Ishikawa (cell line): ENCODE data around the gene SLC25A42.
A peak's percentile ranks its signal among the peaks of the same experiment; 100 is the strongest.

Experiments
- CEBPB ChIP-seq: IDR thresholded peaks from 2 replicates; pipeline ENCODE4 v1.6.1; 2012
- CREB1 ChIP-seq: IDR thresholded peaks from 2 replicates; pipeline ENCODE4 v1.6.1; 2012; ENCODE audit warnings: low read depth
- EGR1 ChIP-seq: IDR thresholded peaks from 2 replicates; pipeline ENCODE4 v1.6.1; 2012
- EP300 ChIP-seq: IDR thresholded peaks from 2 replicates; pipeline ENCODE4 v1.6.1; 2012; ENCODE audit warnings: borderline replicate concordance
- FOXM1 ChIP-seq: IDR thresholded peaks from 2 replicates; pipeline ENCODE4 v1.6.1; 2012; ENCODE audit warnings: low read depth, borderline replicate concordance
- MAX ChIP-seq: IDR thresholded peaks from 2 replicates; pipeline ENCODE4 v1.6.1; 2012
- NFIC ChIP-seq: IDR thresholded peaks from 2 replicates; pipeline ENCODE4 v1.6.1; 2012
- RAD21 ChIP-seq: IDR thresholded peaks from 2 replicates; pipeline ENCODE4 v1.6.1; 2012; ENCODE audit warnings: low read depth
- TAF1 ChIP-seq: IDR thresholded peaks from 2 replicates; pipeline ENCODE4 v1.6.1; 2012; ENCODE audit warnings: low read depth, mild to moderate bottlenecking
- TCF12 ChIP-seq: IDR thresholded peaks from 2 replicates; pipeline ENCODE4 v1.6.1; 2012; ENCODE audit warnings: low read depth
- TEAD4 ChIP-seq: IDR thresholded peaks from 2 replicates; pipeline ENCODE4 v1.6.1; 2012
- YY1 ChIP-seq: IDR thresholded peaks from 2 replicates; pipeline ENCODE4 v1.6.1; 2012; ENCODE audit warnings: low read depth
- ZBTB7A ChIP-seq: IDR thresholded peaks from 2 replicates; pipeline ENCODE4 v1.6.1; 2012; ENCODE audit warnings: low read depth
- TF ChIP-seq, protein P1 (sequence below): IDR thresholded peaks from 2 replicates; pipeline ENCODE4 v1.6.1; 2012; ENCODE audit warnings: low read depth, mild to moderate bottlenecking
- TF ChIP-seq, protein P2 (sequence below): IDR thresholded peaks from 2 replicates; pipeline ENCODE4 v1.6.1; 2012

Gene SLC25A42

GRCh38 chr19:19140476-19140875 lies 76.7 kb downstream of the SLC25A42 start:
- TF ChIP-seq EP300 (no peak), TAF1 (no peak), RAD21 (no peak), ZBTB7A (no peak), MAX (no peak), CREB1 (no peak), YY1 (no peak), FOXM1 (no peak), CEBPB (no peak)
- TF ChIP-seq, protein P1, sequence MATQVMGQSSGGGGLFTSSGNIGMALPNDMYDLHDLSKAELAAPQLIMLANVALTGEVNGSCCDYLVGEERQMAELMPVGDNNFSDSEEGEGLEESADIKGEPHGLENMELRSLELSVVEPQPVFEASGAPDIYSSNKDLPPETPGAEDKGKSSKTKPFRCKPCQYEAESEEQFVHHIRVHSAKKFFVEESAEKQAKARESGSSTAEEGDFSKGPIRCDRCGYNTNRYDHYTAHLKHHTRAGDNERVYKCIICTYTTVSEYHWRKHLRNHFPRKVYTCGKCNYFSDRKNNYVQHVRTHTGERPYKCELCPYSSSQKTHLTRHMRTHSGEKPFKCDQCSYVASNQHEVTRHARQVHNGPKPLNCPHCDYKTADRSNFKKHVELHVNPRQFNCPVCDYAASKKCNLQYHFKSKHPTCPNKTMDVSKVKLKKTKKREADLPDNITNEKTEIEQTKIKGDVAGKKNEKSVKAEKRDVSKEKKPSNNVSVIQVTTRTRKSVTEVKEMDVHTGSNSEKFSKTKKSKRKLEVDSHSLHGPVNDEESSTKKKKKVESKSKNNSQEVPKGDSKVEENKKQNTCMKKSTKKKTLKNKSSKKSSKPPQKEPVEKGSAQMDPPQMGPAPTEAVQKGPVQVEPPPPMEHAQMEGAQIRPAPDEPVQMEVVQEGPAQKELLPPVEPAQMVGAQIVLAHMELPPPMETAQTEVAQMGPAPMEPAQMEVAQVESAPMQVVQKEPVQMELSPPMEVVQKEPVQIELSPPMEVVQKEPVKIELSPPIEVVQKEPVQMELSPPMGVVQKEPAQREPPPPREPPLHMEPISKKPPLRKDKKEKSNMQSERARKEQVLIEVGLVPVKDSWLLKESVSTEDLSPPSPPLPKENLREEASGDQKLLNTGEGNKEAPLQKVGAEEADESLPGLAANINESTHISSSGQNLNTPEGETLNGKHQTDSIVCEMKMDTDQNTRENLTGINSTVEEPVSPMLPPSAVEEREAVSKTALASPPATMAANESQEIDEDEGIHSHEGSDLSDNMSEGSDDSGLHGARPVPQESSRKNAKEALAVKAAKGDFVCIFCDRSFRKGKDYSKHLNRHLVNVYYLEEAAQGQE: no peak

GRCh38 chr19:19142347-19142746 lies 78.6 kb downstream of the SLC25A42 start:
- TF ChIP-seq YY1 (no peak), NFIC (no peak), TAF1 (no peak), FOXM1 (no peak), TCF12 (no peak), ZBTB7A (no peak), EGR1 (no peak), CEBPB (no peak), MAX (no peak), RAD21 (no peak), CREB1 (no peak)
- TF ChIP-seq, protein P2, sequence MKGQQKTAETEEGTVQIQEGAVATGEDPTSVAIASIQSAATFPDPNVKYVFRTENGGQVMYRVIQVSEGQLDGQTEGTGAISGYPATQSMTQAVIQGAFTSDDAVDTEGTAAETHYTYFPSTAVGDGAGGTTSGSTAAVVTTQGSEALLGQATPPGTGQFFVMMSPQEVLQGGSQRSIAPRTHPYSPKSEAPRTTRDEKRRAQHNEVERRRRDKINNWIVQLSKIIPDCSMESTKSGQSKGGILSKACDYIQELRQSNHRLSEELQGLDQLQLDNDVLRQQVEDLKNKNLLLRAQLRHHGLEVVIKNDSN: no peak

GRCh38 chr19:19145281-19145680 lies 81.5 kb downstream of the SLC25A42 start:
- TF ChIP-seq YY1 (no peak), FOXM1 (no peak), TAF1 (no peak), CEBPB (no peak), EP300 (no peak), TCF12 (no peak)
- TF ChIP-seq, protein P1: no peak
- TF ChIP-seq, protein P2: no peak

DNA sequence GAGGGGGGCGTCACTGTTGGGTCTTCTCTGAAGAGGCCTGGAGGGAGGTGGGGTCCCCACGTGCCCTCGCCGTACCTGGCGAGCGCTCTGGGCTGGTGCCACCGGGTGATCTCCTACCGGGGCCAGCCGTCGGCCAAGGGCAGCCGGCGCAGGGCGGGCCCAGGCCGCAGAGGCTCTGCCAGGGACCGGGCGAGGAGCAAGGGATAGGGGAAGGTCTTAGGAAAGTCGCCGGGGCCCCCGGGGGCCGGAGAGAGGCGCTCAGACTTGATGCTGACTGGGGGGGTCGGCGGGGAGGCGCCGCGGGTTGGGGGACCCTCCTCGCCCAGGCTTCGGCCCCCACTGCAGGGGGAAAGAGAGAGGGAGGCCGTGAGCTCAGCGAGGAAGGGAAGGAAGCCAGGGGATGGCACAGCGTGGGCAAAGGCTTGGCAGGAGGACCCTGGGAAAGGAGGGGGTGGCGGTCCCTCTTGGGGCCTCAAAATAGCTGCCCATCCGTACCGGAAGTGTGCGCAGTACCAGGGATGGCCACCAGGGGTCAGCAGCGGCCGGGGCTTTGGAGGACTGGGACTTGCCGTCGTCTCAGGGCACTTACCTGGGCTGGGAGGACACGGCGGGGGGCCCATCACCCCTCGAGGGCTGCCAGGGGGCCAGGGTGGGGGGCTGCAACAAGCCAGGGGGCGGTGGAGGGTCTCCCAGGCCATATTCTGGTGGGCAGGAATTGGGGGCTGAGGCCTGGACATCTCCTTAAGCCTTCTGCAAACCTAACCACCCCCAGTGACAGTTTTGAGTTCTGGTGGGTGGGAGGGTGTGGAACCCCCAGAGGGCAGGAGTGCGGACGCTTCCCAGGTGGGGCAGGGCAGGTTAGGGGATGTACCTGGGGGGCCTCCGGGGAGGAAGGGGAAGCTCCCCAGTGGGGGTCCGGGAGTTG lies 82.2 kb downstream of the SLC25A42 start:
- TF ChIP-seq RAD21 (peak; percentile 90), NFIC (no peak), CEBPB (no peak), EGR1 (no peak), EP300 (no peak), ZBTB7A (peak; percentile 3)
- TF ChIP-seq, protein P1: no peak

GRCh38 chr19:19146865-19147264 lies 83.1 kb downstream of the SLC25A42 start:
- no peak for TF ChIP-seq TAF1
- TF ChIP-seq CREB1: no peak
- no peak for TF ChIP-seq TEAD4
- TF ChIP-seq EP300: no peak
- TF ChIP-seq, protein P1: no peak
- TF ChIP-seq, protein P2: no peak
- no peak for TF ChIP-seq RAD21
- no peak for TF ChIP-seq EGR1
- TF ChIP-seq FOXM1: no peak
- no peak for TF ChIP-seq YY1
- no peak for TF ChIP-seq ZBTB7A
- TF ChIP-seq MAX: no peak
- no peak for TF ChIP-seq CEBPB
- TF ChIP-seq NFIC: no peak
- no peak for TF ChIP-seq TCF12
